SU-DHL-6 (cell line): ENCODE measurements around the gene PDZD8.

Source experiments
- CTCF ChIP-seq: fragments of 200-600 bp; sonication (generic); IDR thresholded peaks from one replicate; pipeline ENCODE4 v1.5.1; 2017; ENCODE audit warnings: antibody characterized with exemption, mild to moderate bottlenecking, low read length, moderate library complexity; ENCODE audit not compliant: insufficient read depth, poor library complexity, severe bottlenecking
- EZH2phosphoT487 ChIP-seq: fragments of 200-600 bp; sonication (generic), shearing (Covaris generic); conservative IDR thresholded peaks from 2 replicates; pipeline ENCODE4 v1.6.1; 2018; ENCODE audit warnings: mild to moderate bottlenecking, antibody characterized with exemption, low read length, moderate library complexity, mixed read lengths

GRCh38 chr10:117324367-117324766, 50.9 kb downstream of the PDZD8 start:
- TF ChIP-seq EZH2phosphoT487 (no peak), CTCF (no peak)
